HEK293 (cell line): ENCODE results near the gene TFAP2E.

ENCODE experiments used
- HOXA7 ChIP-seq: sonication (generic); formaldehyde crosslinking; IDR thresholded peaks from 2 replicates; pipeline ENCODE4 v1.8.1; 2022; ENCODE audit warnings: missing genetic modification reagents, borderline replicate concordance
- PBX3 ChIP-seq: sonication (generic); formaldehyde crosslinking; IDR thresholded peaks from 2 replicates; pipeline ENCODE4 v1.8.1; 2022; ENCODE audit warnings: mild to moderate bottlenecking, moderate library complexity, missing genetic modification reagents
- SETDB1 ChIP-seq: IDR thresholded peaks from one replicate; pipeline ENCODE4 v1.6.1; 2017; ENCODE audit warnings: mild to moderate bottlenecking, low read length, moderate library complexity, mixed read lengths; ENCODE audit not compliant: insufficient read length
- ZNF175 ChIP-seq: fragments of 450-650 bp; formaldehyde crosslinking; IDR thresholded peaks from 2 replicates; pipeline ENCODE4 v1.5.1; 2016; ENCODE audit warnings: missing biosample characterization, missing genetic modification characterization
- ZNF510 ChIP-seq: fragments of 450-650 bp; formaldehyde crosslinking; IDR thresholded peaks from 2 replicates; pipeline ENCODE4 v1.5.1; 2018; ENCODE audit warnings: mild to moderate bottlenecking, missing genetic modification characterization, missing biosample characterization; ENCODE audit not compliant: insufficient replicate concordance
- ZNF621 ChIP-seq: fragments of 450-650 bp; formaldehyde crosslinking; IDR thresholded peaks from 2 replicates; pipeline ENCODE4 v1.5.1; 2017; ENCODE audit warnings: missing biosample characterization, missing genetic modification characterization
- ZNF768 ChIP-seq: fragments of 450-650 bp; formaldehyde crosslinking; IDR thresholded peaks from 2 replicates; pipeline ENCODE4 v1.5.1; 2018; ENCODE audit warnings: missing biosample characterization, mild to moderate bottlenecking, missing genetic modification characterization
- ZNF776 ChIP-seq: fragments of 450-650 bp; formaldehyde crosslinking; IDR thresholded peaks from 2 replicates; pipeline ENCODE4 v1.5.0; 2017; ENCODE audit warnings: missing biosample characterization, missing genetic modification characterization, borderline replicate concordance
- ZNF777 ChIP-seq: fragments of 450-650 bp; formaldehyde crosslinking; IDR thresholded peaks from 2 replicates; pipeline ENCODE4 v1.5.1; 2017; ENCODE audit warnings: missing biosample characterization, missing genetic modification characterization, borderline replicate concordance
- TF ChIP-seq, protein P1 (sequence below): fragments of 450-650 bp; formaldehyde crosslinking; IDR thresholded peaks from 2 replicates; pipeline ENCODE4 v1.5.1; 2016; ENCODE audit warnings: missing biosample characterization, missing genetic modification characterization
- TF ChIP-seq, protein P2 (sequence below): fragments of 450-650 bp; formaldehyde crosslinking; IDR thresholded peaks from 2 replicates; pipeline ENCODE4 v1.5.1; 2016; ENCODE audit warnings: missing biosample characterization, missing genetic modification characterization
- TF ChIP-seq, protein P3 (sequence below): fragments of 450-650 bp; formaldehyde crosslinking; IDR thresholded peaks from 2 replicates; pipeline ENCODE4 v1.5.1; 2016; ENCODE audit warnings: missing biosample characterization, missing genetic modification characterization

- TF ChIP-seq ZNF510 (tag by site-specific recombination) (no peak), ZNF776 (tag by site-specific recombination) (no peak), PBX3 (CRISPR knock-in tag) (no peak), ZNF768 (tag by site-specific recombination) (no peak), HOXA7 (CRISPR knock-in tag) (no peak), ZNF175 (tag by site-specific recombination) (no peak), SETDB1 (no peak), ZNF621 (tag by site-specific recombination) (no peak), ZNF777 (tag by site-specific recombination) (no peak)
- TF ChIP-seq, protein P1, sequence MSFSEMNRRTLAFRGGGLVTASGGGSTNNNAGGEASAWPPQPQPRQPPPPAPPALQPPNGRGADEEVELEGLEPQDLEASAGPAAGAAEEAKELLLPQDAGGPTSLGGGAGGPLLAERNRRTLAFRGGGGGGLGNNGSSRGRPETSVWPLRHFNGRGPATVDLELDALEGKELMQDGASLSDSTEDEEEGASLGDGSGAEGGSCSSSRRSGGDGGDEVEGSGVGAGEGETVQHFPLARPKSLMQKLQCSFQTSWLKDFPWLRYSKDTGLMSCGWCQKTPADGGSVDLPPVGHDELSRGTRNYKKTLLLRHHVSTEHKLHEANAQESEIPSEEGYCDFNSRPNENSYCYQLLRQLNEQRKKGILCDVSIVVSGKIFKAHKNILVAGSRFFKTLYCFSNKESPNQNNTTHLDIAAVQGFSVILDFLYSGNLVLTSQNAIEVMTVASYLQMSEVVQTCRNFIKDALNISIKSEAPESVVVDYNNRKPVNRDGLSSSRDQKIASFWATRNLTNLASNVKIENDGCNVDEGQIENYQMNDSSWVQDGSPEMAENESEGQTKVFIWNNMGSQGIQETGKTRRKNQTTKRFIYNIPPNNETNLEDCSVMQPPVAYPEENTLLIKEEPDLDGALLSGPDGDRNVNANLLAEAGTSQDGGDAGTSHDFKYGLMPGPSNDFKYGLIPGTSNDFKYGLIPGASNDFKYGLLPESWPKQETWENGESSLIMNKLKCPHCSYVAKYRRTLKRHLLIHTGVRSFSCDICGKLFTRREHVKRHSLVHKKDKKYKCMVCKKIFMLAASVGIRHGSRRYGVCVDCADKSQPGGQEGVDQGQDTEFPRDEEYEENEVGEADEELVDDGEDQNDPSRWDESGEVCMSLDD (tag by site-specific recombination), result no peak
- TF ChIP-seq, protein P2, sequence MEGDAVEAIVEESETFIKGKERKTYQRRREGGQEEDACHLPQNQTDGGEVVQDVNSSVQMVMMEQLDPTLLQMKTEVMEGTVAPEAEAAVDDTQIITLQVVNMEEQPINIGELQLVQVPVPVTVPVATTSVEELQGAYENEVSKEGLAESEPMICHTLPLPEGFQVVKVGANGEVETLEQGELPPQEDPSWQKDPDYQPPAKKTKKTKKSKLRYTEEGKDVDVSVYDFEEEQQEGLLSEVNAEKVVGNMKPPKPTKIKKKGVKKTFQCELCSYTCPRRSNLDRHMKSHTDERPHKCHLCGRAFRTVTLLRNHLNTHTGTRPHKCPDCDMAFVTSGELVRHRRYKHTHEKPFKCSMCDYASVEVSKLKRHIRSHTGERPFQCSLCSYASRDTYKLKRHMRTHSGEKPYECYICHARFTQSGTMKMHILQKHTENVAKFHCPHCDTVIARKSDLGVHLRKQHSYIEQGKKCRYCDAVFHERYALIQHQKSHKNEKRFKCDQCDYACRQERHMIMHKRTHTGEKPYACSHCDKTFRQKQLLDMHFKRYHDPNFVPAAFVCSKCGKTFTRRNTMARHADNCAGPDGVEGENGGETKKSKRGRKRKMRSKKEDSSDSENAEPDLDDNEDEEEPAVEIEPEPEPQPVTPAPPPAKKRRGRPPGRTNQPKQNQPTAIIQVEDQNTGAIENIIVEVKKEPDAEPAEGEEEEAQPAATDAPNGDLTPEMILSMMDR (tag by site-specific recombination), result no peak
- TF ChIP-seq, protein P3, sequence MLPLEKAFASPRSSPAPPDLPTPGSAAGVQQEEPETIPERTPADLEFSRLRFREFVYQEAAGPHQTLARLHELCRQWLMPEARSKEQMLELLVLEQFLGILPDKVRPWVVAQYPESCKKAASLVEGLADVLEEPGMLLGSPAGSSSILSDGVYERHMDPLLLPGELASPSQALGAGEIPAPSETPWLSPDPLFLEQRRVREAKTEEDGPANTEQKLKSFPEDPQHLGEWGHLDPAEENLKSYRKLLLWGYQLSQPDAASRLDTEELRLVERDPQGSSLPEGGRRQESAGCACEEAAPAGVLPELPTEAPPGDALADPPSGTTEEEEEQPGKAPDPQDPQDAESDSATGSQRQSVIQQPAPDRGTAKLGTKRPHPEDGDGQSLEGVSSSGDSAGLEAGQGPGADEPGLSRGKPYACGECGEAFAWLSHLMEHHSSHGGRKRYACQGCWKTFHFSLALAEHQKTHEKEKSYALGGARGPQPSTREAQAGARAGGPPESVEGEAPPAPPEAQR (tag by site-specific recombination), result no peak
These were observed 17.4 kb downstream of the TFAP2E start for GRCh38 chr1:35590476-35591040.
